ENCODE results near the gene TMC7.

- no peak for TF ChIP-seq ZBTB20 (tag by site-specific recombination; IDR thresholded peaks at IDR 0.05)
- TF ChIP-seq CTCF (tag by site-specific recombination; IDR thresholded peaks at IDR 0.05), result no peak
- TF ChIP-seq SETDB1 (IDR thresholded peaks at IDR 0.05; ENCODE audit: insufficient read length, low read length), result no peak
- TF ChIP-seq MYNN (tag by site-specific recombination; IDR thresholded peaks at IDR 0.05; ENCODE audit: borderline replicate concordance), result no peak
- TF ChIP-seq ZNF433 (tag by site-specific recombination; IDR thresholded peaks at IDR 0.05; ENCODE audit: low read depth), result no peak
- TF ChIP-seq ZNF140 (tag by site-specific recombination; IDR thresholded peaks at IDR 0.05), result no peak
- no peak for TF ChIP-seq ZNF10 (tag by site-specific recombination; IDR thresholded peaks at IDR 0.05)
- TF ChIP-seq ZFP3 (tag by site-specific recombination; IDR thresholded peaks at IDR 0.05; ENCODE audit: low read depth), result no peak
- TF ChIP-seq ZBTB48 (tag by site-specific recombination; IDR thresholded peaks at IDR 0.05), result no peak
- TF ChIP-seq HIC1 (tag by site-specific recombination; IDR thresholded peaks at IDR 0.05), result no peak
- no peak for TF ChIP-seq ZNF157 (tag by site-specific recombination; IDR thresholded peaks at IDR 0.05)
Observed at GRCh38 chr16:18984435-18985005, 786 bp downstream of the TMC7 start.

Data from HEK293 (cell line).